HG03159 (cell line): ENCODE results near the gene IKZF3.
"Not testable (repeated sequence)": the region's sequence is repeated elsewhere in the genome, so short reads cannot be mapped to it uniquely, and the experiment has no call there.

ENCODE experiments used
- ATAC-seq: cut with Tn5 transposase; IDR thresholded peaks from one replicate; pipeline ENCODE4 v1.9.1; 2021; ENCODE audit warnings: mild to moderate bottlenecking, moderate library complexity; ENCODE audit not compliant: unreplicated experiment

The IKZF3 gene

GRCh38 chr17:39863918-39864746 lies at the start of gene IKZF3:
TSS of gene IKZF3 (minus strand) at chr17:39864312. CDS start at chr17:39864126, 186 bp downstream.
- no peak for ATAC-seq

- ATAC-seq = no peak
Measured at GRCh38 chr17:39908789-39909352, 44.8 kb upstream of the IKZF3 start.

- no peak for ATAC-seq
Measured at GRCh38 chr17:39904990-39905288, 40.8 kb upstream of the IKZF3 start.

GRCh38 chr17:39903158-39903884 lies 39.2 kb upstream of the IKZF3 start:
- ATAC-seq = no peak

GRCh38 chr17:39902027-39902426 lies 37.9 kb upstream of the IKZF3 start:
- not testable (repeated sequence) for ATAC-seq

- no peak for ATAC-seq
Measured at GRCh38 chr17:39899215-39899614, 35.1 kb upstream of the IKZF3 start.

GRCh38 chr17:39898088-39898487 lies 34.0 kb upstream of the IKZF3 start:
- ATAC-seq = no peak

- ATAC-seq = no peak
Measured at GRCh38 chr17:39894681-39895376, 30.7 kb upstream of the IKZF3 start.

GRCh38 chr17:39889200-39889599 lies 25.1 kb upstream of the IKZF3 start:
- ATAC-seq = no peak

- ATAC-seq = no peak
Measured at GRCh38 chr17:39887078-39887477, 23.0 kb upstream of the IKZF3 start.

- ATAC-seq = not testable (repeated sequence)
Measured at GRCh38 chr17:39886102-39886501, 22.0 kb upstream of the IKZF3 start.

GRCh38 chr17:39872751-39873150 lies 8.6 kb upstream of the IKZF3 start:
- no peak for ATAC-seq

- ATAC-seq = no peak
Measured at GRCh38 chr17:39871801-39872200, 7.7 kb upstream of the IKZF3 start.

GRCh38 chr17:39870776-39871175 lies 6.7 kb upstream of the IKZF3 start:
- ATAC-seq = no peak

GRCh38 chr17:39868554-39868942 lies 4.4 kb upstream of the IKZF3 start:
- ATAC-seq = no peak

GRCh38 chr17:39867880-39868553 lies 3.9 kb upstream of the IKZF3 start, which contains the start of gene ZPBP2:
TSS of gene ZPBP2 (plus strand) at chr17:39868202. CDS start at chr17:39868355, 153 bp downstream.
- peak; percentile 21 for ATAC-seq

GRCh38 chr17:39867084-39867879 lies 3.2 kb upstream of the IKZF3 start:
- peak; percentile 57 for ATAC-seq

- ATAC-seq = no peak
Measured at GRCh38 chr17:39866013-39866730, 2.1 kb upstream of the IKZF3 start.

GRCh38 chr17:39863244-39863917 lies 731 bp downstream of the IKZF3 start:
- no peak for ATAC-seq
